ENCODE results near the gene AGAP1.

The AGAP1 gene

DNA sequence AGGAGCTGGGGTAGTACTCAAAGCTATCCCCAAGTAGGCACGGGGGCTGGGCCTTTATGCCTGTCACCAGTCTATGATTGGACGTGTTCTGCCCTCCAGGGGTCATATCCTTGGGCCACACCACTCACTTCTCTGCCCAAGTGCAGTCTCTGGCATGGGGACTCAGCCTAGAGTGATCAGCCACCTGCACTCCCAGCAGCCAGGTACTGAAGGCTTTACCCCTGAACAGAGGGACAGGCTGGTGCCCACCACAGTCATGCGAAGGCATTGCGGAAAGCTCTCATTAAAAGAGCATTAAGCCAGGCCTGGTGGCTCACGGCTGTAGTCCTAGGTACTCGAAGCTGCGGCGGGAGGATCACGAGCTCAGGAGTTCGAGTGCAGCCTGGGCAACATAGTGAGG, 199.4 kb downstream of the AGAP1 start:
- no peak for DNase-seq

GRCh38 chr2:235694721-235695601, 201.1 kb downstream of the AGAP1 start:
- no peak for DNase-seq

GRCh38 chr2:235695602-235695895, 201.7 kb downstream of the AGAP1 start:
- no peak for DNase-seq

DNA sequence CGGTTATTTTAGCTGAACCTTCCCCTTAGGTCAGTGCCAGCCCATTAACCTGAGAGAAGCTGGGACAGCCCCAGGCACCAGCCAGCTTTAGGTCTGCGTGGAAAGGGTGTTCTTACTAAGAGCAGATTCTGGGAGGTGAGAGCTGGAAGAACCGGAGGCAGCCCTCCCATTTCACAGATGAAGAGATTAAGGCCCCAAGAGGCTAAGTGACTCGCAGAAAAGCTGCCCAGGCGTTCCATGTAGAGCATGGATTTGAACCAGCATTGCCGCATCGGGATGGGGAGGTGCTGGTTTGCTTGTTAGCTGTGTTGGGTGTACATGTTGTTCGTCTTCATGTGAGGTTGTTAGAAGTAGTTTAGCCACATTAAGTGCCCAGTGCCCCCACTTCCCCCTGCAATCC, 203.2 kb downstream of the AGAP1 start:
- no peak for DNase-seq

DNA sequence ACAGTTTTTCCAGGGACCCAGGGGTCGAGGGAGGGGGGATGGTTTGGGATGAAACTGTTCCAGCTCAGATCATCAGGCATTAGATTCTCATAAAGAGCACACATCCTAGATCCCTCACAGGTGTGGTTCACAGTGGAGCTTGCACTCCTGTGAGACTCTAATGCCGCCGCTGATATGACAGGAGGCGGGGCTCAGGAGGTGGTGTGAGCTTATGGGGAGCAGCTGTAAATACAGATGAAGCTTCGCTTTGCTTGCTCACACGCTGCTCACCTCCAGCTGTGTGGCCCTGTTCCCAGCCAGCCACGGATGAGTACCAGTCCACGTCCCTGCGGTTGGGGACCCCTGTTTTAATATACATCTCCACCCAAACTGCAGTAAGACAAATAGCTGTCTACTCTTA, 204.2 kb downstream of the AGAP1 start:
- no peak for DNase-seq

DNA sequence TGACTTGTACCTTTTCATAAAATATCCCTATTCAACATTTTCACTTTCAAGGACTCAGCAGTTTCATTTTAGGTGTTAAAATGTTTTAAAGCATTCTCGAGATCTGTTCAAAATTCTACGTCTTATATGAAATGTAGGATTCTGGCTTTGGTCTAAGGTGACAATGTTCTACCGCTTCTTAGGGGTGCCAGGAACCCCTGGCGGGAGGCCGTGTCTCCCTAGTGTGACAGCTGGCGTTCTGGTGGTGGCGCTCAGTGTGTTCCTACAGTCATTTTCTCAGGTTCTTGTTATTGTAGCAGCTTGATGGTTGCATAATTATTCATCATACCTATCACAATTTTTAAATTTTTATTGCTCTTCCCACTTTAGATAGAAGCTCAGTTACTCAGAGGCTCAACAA, 204.6 kb downstream of the AGAP1 start:
- no peak for DNase-seq

- DNase-seq, result no peak
Measured at GRCh38 chr2:235699576-235699975, 205.7 kb downstream of the AGAP1 start.

- DNase-seq, result no peak
Measured at GRCh38 chr2:235701206-235701981, 207.6 kb downstream of the AGAP1 start.

- DNase-seq, result no peak
Measured at GRCh38 chr2:235702186-235702585, 208.3 kb downstream of the AGAP1 start.

DNA sequence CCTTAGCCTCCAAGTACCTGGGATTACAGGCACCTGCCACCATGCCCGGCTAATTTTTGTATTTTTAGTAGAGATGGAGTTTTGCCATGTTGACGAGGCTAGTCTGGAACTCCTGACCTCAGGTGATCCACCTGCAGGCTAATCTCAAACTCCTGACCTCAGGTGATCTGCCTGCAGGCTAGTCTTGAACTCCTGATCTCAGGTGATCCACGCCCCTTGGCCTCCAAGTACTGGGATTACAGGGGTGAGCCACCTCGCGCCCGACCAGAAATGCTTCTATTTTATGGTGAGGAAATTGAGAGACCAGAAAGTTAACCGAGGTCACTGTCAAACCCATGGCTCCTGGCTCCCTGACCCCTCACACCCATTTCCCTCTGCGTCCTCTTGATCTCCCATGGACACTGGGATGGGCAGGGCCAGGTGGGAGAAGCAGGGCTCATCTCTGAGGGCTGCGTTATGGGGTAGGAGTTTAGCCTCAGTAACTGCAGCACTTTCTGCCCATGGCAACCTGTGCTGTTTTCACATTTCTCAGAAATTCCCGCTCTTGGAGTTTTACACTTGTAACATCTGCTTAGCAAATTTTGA, 210.0 kb downstream of the AGAP1 start:
- no peak for DNase-seq

DNA sequence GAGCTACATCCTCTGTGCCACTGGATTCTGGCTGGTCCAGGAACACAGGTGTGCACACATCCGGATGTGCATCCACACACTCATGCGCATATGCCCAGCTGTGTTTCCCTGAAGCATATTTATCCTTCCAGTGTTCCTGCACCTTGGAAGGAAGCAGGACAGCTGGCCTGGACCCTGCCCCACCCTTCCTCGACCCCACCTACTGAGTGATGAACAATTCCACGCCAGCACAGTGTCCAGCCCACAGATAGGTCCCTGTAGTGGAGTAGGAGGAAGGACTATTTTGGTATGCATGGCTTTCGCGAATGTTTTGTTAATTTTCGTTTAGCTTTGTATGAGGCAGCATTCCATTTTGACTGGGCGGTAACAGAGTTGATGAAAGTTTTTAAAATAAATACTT, 211.5 kb downstream of the AGAP1 start:
- DNase-seq, result no peak

DNA sequence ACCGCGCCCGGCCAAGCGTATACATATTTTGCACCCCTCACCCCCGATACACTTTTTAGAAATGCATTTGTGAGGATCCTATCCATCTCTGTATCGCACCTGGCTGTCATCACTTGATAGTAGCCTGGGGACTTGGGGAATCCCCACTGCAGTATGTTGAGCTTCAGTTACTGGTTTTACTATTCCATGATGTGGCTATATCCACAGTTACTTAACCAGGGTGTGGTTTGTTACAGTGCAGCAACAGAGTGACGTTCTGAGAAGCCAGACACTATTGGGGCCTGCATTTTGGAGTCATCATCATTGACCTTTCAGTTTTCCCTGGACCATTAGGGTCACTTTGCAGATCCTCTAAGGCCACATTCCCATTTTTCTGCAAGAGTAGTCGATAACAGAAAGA, 212.7 kb downstream of the AGAP1 start:
- no peak for DNase-seq

DNA sequence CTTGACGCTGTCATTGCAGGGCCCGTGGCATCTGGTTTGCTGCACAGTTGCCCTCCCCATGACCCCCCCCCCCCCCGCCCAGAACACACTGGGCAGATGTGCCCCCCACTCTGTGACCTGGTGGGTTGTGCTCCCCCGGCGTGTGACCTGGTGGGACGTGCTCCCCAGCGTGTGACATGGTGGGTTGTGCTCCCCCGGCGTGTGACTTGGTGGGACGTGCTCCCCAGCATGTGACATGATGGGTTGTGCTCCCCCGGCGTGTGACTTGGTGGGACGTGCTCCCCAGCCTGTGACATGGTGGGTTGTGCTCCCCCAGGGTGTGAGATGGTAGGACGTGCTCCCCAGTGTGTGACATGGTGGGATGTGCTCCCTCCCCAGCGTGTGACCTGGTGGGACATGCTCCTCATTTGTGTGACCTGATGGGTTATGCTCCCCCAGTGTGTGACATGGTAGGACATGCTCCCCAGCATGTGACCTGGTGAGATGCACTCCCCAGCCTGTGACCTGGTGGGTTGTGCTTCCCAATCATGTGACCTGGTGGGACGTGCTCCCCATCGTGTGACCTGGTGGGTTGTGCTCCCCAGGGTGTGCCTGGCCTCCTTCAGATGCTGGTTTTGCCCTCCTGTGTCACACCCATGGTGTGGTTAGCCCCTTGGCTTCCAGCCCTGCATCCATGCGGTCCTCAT, 213.7 kb downstream of the AGAP1 start:
- no peak for DNase-seq

DNA sequence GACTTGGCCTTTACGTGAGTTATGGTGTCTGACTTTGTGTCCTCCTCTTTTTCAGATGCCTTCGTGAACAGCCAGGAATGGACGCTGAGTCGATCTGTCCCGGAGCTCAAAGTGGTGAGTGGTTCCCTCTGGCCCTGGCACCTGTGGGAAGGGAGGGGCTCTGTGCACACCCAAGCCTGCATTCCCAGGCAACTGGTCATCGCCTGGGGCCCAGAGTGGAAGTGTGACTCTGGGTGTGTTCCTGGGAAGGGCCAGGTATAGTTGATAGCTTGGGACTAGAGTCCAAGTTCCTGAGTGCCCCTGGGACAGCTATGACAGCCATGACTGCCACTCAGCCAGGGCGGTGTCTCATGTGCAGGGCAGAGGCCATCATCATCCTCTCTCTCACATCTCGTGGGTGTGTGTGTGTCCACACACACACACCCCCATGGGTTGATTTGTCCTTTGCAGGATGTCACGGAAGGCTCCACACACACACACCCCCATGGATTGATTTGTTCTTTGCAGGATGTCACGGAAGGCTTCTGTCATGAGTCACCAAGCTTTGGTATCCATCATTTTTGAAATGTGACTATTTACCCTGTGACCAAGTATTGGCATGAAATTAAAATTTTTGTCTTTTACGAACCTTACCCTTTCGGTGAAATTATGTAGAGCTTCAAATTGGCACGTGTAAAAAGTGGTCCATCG, 215.4 kb downstream of the AGAP1 start:
- DNase-seq, result peak; percentile 66

DNA sequence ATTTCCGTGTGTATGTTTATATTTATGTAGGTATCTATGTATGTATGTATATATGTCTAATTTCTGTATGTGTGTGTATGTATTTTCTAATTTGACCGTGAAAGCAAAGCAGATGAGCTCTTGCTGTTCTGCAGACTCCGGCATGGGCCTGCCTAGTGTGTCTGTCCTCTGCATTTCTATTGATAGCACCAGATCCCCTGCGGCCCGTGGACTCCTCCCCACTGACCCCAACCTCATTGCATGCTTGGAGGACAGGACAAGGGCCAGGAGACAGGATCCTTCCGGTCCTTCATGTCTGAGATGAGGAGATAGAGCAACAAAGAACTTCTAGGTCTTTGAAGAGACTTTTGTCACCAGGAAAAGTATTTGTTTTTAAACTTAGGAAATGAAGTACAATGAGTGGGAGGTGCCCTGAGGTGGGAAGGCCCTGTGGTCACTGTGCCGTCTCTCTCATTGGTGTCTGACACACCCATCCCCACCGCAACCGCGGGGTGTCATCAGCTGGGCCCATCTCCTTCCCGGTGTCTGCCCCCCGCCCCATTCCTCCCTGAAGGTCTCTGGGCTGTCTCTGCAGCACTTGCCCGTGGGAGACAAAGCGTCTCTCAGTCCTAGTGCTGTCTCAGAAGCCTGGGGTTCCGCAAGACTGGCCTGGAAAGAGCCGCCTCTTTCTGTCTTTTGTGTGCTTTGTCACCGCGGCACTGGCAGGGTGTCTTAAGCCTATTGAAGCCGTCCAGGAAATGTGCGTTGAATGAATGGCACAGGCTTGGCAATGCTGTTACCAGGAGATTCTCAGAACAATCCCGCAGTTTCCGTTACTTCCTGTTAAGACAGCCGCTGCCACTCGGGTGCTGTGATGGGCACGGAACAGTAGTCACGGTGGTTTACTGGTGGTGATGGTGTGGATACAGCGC, 216.4 kb downstream of the AGAP1 start:
- DNase-seq, result no peak

DNA sequence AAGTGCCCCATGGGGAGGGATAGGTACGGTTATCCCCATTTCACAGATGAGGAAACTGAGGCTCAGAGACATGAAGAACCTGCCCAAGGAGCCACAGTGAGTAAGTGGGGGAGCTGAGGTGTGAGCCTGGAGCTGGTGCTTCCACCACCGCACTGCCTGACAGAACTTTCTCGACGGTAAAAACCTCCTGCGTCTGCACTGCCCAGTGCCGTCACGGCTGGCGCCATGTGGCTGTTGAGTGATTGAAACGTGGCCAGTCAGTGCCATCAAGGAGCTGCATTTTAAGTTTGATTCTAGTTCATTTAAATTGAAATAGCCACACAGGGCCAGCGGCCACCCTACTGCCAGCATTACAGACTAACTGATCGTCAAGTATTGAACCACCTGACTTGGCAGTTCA, 217.1 kb downstream of the AGAP1 start:
- no peak for DNase-seq

GRCh38 chr2:235711527-235711926, 217.7 kb downstream of the AGAP1 start:
- DNase-seq, result no peak

DNA sequence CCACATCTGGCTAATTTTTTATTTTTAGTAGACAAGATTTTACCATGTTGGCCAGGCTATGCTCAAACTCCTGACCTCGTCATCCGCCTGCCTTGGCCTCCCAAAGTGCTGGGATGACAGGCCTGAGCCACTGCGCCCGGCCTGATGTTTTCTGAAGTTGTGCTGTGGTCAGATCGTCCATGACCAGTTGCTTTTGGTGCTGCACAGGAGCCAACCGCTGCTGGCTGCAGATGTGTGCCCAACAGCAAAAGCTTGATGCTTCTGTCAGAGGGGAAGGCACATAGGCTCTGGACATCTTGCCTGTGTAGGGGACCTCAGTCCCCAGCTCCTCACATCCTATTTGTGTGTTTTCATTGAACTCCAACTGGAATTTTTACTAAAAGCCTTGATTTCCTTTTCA, 218.3 kb downstream of the AGAP1 start:
- DNase-seq, result no peak

DNA sequence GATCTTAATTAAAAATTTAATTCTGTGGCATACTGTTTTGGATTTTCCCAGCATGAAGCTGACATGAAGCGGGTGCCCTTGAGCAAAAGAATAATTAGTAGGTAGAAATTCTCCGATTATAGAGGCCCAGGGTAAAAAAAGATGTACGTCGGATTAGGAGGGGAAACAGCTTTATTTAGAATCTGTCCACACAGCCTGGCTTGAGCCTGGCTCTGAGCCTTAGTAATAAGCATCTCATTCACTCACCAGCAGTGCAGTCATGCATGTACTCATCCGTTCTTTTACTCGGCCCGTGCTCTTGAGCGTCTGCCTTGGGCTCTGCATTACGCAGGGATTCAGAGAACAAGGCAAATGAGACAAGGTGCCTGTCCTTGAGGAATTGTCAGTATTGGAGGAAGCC, 219.3 kb downstream of the AGAP1 start:
- no peak for DNase-seq

DNA sequence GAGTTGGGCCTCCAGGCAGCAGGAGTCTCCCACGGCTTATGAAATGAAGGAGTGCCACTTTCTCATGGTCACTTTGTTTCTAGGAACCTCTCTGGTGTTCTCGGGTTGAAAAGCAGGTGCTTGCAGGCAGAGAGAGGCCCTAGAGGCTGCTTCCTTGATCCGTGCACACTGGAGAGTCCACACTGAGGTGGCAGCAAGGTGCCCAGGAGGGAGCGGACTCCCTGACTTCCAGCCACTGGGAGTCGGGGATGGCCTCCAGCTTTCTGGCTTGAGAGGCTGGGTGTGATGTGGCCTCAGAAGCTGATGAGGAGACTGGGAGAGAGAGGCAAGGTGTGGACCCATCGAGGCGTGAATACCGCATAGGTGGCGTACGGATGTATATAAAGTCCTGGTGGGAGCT, 221.8 kb downstream of the AGAP1 start:
- no peak for DNase-seq

DNA sequence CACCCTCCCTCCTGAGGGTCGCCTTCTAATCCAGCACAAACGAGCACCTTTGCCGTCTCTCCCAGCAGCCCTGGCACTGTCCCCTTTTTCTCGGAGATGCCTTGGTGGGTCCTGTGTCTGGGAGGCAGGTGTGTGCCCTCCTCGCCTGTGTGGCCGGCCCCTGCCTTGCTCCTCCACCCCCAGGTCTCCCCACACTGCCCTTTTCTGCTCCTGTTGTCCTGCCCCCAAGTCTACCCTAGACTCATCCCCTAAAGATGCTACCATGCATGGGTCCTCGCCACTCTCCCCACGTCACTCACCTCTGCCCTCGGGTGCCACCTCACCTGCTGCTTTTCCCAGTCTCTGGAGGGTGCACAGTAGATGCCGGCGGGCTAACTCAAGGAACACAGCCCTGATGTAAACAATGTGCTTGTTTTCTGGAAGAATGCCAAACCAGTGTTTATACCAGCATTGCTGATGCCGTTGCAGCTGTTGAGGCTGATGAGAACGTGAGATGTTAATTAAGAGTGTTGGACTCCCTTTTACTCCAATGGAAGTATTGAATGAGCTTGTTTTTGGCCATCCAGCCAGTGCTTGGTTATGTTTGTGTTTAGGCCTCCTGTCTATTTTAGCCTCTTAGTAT, 223.1 kb downstream of the AGAP1 start:
- DNase-seq, result no peak
